Heart right ventricle (tissue), 16 donors: ENCODE measurements around the gene DHX40. TPM values are rescaled to one million over a fixed set of nuclear protein-coding genes. Genes with fewer than 3 reads are reported as not detected.
A peak's percentile ranks its signal among the peaks of the same experiment; 100 is the strongest.
"Not testable (repeated sequence)": the region's sequence is repeated elsewhere in the genome, so short reads cannot be mapped to it uniquely, and the experiment has no call there.

Experiments used
- ATAC-seq, 8 donors: fragments of 200-7000 bp; cut with Tn5 transposase; one replicate each; pipeline ENCODE4 v1.9.1; 2020; ENCODE audit warnings: mild to moderate bottlenecking in 8 of 8, moderate library complexity in 8 of 8, moderate number of reproducible peaks in 1 of 8
- DNase-seq, 2 donors: peaks; one replicate each; pipeline ENCODE4 v3.0.0-alpha.2; 2020
- H3K27ac ChIP-seq, 10 donors: fragments of 200-600 bp; sonication (generic) in 2 of 10; one replicate each; pipeline versions ENCODE4 v1.5.0 to v1.8.0; 2020 to 2022; ENCODE audit warnings: mild to moderate bottlenecking in 3 of 10
- H3K27me3 ChIP-seq, 7 donors: fragments of 200-600 bp; one replicate each; pipeline ENCODE4 v1.8.0; 2021 to 2022; ENCODE audit warnings: mild to moderate bottlenecking in 2 of 7
- H3K36me3 ChIP-seq, 9 donors: fragments of 200-600 bp; sonication (generic) in 1 of 9; one replicate each; pipeline versions ENCODE4 v1.5.0 to v1.8.0; 2020 to 2022; ENCODE audit warnings: mild to moderate bottlenecking in 2 of 9
- H3K4me1 ChIP-seq, 9 donors: fragments of 200-600 bp; sonication (generic) in 1 of 9; one replicate each; pipeline versions ENCODE4 v1.5.0 to v1.8.0; 2020 to 2022; ENCODE audit warnings: mild to moderate bottlenecking in 4 of 9
- H3K4me3 ChIP-seq, 10 donors: fragments of 200-600 bp; sonication (generic) in 2 of 10; one replicate each; pipeline versions ENCODE4 v1.5.0 to v1.8.0; 2020 to 2022; ENCODE audit warnings: mild to moderate bottlenecking in 7 of 10, moderate library complexity in 2 of 10
- H3K9me3 ChIP-seq, 11 donors: fragments of 200-600 bp in 10 of 11; sonication (generic) in 2 of 11; one replicate each; pipeline versions ENCODE4 v1.5.0 to v1.8.0; 2013 to 2022; ENCODE audit warnings: mild to moderate bottlenecking in 2 of 11, control low read depth in 1 of 11, moderate library complexity in 1 of 11
- WGBS, 2 donors: extraction: QIAGEN DNeasy Blood & Tissue Kit; methylation state at CpG; one replicate each; pipeline ENCODE4 v1.1.7; 2013; ENCODE audit warnings: inconsistent platforms in 1 of 2; 5-methylcytosine and 5-hydroxymethylcytosine counted together
- intact Hi-C, 10 donors: fragments of 100-400 bp; cut with DNase I; formaldehyde crosslinking; loops; one replicate each; pipeline versions ENCODE4 v1.11.1 to v1.14.2; 2022
- polyA plus RNA-seq, 2 donors: library from polyadenylated mRNA; stranded (reverse); fragments of 200-250 nt; gene quantifications; one replicate each; pipeline ENCODE4 v1.2.3, GENCODE V29; 2013
- total RNA-seq, 10 donors: library from RNA; stranded (reverse); fragmentation: NEBNext Ultra II Directional in 3 of 10; extraction: Animal tissue kit (Norgen Biotek cat#: 25700) in 3 of 10; gene quantifications; one replicate each; pipeline versions ENCODE4 v1.2.1 to v1.2.4, GENCODE V29; 2021 to 2023
- TF ChIP-seq, protein P1 (sequence below), 9 donors: fragments of 200-600 bp; sonication (generic) in 2 of 9; IDR thresholded peaks; one replicate each; pipeline versions ENCODE4 v1.5.0 to v1.8.0; 2021 to 2022; ENCODE audit warnings: antibody characterized with exemption in 9 of 9, mild to moderate bottlenecking in 5 of 9, moderate library complexity in 1 of 9
- donor health status: Arrhythmogenic right ventricular cardiomyopathy.
- donor health status: ischemic (EF 13 %, LVEDD 7.1; RV severe dilation, severe dysfunction).
- donor health status: healthy with polysubstance abuse.
- donor health status: DM: no; HTN: yes; CAD: no.
- donor health status: DM: no; HTN: no; CAD: no.
- donor health status: ischemic (EF 25% LVEDD 6.9; RV normal size, moderate dysfunction).
- donor health status: ischemic (EF 25% LVEDD 5.7; RV mildly dilated, moderate dysfunction).
- donor health status: healthy.
- donor health status: DM: yes; HTN: yes; CAD: no.
- donor health status: Ischemic cardiomyopathy.
- donor health status: ischemic (EF 35%, LVEDD 5.7; RV mildly dilated, moderate dysfunction).
- donor health status: nonischemic (EF 11% LVEDD 7.7; RV severe dilation, severe dysfunction).
- donor health status: DM: yes; HTN: yes; CAD: no.
- donor health status: PGD.
- donor health status: ischemic (EF 29% LVEDD 5.4; RV normal size, mild dysfunction).
- donor health status: nonischemic (EF 23%, LVEDD 6.1; RV moderate dilation, normal function).

DHX40 gene
- total and polyA plus RNA-seq, 12 donors = 6.9 to 22.9 (median 20.2) TPM

DNA sequence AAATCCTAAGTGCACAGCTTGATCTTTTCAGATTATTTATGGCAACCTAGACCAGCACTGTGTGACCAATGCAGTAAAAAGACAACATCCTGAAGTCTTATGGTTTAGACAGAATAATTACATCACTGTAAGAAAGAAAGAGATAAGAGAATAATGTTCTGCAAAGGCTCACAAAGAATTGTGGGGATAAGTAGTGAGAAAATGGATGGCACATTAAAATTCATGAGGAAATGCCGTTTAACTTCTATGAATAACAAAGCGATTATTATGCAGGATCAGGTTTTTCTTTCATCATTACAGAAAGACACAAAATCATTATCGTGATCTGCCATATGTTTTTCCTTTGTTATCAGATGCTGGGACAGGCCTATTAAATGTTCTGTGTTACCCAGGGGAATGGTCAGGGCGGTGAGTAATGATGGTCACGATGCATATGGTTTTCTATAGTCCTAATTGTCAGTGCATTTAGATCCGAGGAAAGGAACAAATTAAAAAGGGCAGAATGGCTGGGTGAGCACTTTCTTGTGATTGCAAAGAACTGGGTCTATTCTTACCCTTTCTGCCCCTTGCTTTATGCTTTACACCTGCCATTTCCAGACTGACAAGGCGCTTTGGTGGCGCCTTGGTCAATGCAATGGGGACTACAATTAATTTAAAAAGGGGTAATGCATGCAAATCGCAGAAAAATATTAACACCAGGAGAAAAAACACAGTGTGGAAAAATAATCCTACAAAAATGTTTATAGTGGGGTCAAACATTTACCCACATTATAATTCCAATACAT lies 18.1 kb upstream of the DHX40 start:
- no peak for ATAC-seq
- Histone ChIP-seq H3K4me3 (no peak overlapping the region), H3K27me3 (no peaks in the 10 kb centered on the region), H3K4me1 (peaks cover 0 to 12% (median 0%) of the 10 kb centered on the region in 9 donors), H3K9me3 (no peaks in the 10 kb centered on the region), H3K36me3 (no peaks in the 10 kb centered on the region), H3K27ac (no peak overlapping the region)
- intact Hi-C loops = no loop called here
- TF ChIP-seq, protein P1, sequence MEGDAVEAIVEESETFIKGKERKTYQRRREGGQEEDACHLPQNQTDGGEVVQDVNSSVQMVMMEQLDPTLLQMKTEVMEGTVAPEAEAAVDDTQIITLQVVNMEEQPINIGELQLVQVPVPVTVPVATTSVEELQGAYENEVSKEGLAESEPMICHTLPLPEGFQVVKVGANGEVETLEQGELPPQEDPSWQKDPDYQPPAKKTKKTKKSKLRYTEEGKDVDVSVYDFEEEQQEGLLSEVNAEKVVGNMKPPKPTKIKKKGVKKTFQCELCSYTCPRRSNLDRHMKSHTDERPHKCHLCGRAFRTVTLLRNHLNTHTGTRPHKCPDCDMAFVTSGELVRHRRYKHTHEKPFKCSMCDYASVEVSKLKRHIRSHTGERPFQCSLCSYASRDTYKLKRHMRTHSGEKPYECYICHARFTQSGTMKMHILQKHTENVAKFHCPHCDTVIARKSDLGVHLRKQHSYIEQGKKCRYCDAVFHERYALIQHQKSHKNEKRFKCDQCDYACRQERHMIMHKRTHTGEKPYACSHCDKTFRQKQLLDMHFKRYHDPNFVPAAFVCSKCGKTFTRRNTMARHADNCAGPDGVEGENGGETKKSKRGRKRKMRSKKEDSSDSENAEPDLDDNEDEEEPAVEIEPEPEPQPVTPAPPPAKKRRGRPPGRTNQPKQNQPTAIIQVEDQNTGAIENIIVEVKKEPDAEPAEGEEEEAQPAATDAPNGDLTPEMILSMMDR (IDR thresholded peaks at IDR 0.05) = no peak
- 67 to 70% methylated on average over 9 of the region's 9 CpGs for WGBS, 2 donors
- DNase-seq = no peak

DNA sequence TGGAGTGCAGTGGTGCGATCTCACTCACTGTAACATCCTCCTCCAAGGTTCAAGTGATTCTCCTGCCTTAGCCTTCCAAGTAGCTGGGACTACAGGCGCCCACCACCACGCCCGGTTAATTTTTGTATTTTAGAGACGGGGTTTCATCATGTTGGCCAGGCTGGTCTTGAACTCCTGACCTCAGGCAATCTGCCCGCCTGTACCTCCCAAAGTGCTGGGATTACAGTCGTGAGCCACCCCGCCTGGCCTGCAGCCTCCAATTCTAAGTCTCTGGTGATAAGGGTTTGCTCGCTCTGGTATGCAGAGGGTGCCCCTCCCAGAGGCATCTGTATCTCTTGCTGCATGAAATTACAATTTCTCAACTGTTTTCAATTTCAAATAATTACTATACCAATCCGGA lies 16.4 kb upstream of the DHX40 start:
- ATAC-seq, H3K9me3 ChIP-seq, DNase-seq, H3K4me3 ChIP-seq, intact Hi-C loops, H3K27ac ChIP-seq, H3K27me3 ChIP-seq, H3K4me1 ChIP-seq, H3K36me3 ChIP-seq: not testable (repeated sequence)
- WGBS, 2 donors = 75 to 80% methylated on average over 10 of the region's 10 CpGs

DNA sequence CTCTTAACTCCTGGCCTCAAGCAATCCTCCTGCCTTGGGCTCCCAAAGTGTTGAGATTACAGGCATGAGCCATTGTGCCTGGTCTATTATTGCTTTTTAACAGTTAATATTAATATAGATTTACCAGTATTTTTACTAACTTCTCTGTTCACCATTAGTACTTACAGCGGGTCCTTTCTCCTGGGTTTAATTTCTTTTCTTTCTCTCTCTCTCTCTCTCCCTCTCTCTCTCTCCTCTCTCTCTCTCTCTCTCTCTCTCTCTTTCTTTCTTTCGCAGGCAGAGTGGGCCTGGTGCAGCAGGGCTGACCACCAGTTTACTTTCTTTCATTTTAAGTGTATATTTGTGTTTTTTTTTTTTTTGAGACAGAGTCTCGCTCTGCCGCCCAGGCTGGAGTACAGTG lies 14.7 kb upstream of the DHX40 start:
- Histone ChIP-seq H3K4me1 (no peaks in the 10 kb centered on the region), H3K27me3 (no peaks in the 10 kb centered on the region), H3K4me3 (no peak overlapping the region), H3K27ac (no peak overlapping the region), H3K9me3 (no peaks in the 10 kb centered on the region), H3K36me3 (no peaks in the 10 kb centered on the region)
- DNase-seq = no peak
- ATAC-seq = no peak
- TF ChIP-seq, protein P1 (IDR thresholded peaks at IDR 0.05) = no peak
- WGBS, 2 donors = 94 to 95% methylated on average over 2 to 3 of the region's 4 CpGs
- intact Hi-C loops = no loop called here

DNA sequence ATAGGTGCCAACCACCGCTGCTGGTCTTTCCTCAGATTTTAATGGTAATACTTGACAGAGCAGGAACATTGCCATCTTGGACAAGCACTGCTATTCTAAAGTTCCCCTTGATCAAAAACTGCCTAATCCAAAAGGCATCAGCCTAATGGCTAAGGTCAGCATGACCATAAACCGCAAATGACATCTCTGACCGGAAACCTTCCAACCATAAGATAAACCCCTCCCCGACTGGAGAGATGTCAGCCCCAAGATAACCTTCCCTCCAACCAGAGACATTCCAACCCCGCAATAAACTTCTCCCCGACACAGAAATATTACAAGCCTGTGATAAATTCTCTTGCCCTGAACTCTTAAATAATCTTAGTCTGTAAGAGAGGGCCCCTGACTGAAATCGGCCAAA lies 7.4 kb upstream of the DHX40 start:
- intact Hi-C loops = loop anchor here in 1 of 10 donors (5.0 kb wide), 1 partner anchor 246 kb away; no protein-coding TSS in a partner anchor
- Histone ChIP-seq H3K4me1 (no peaks in the 10 kb centered on the region), H3K4me3 (no peak overlapping the region), H3K9me3 (no peaks in the 10 kb centered on the region), H3K36me3 (no peaks in the 10 kb centered on the region), H3K27me3 (no peaks in the 10 kb centered on the region), H3K27ac (no peak overlapping the region)
- no peak for ATAC-seq
- DNase-seq = no peak
- TF ChIP-seq, protein P1 (IDR thresholded peaks at IDR 0.05) = no peak
- 68 to 74% methylated on average over 7 of the region's 7 CpGs for WGBS, 2 donors

DNA sequence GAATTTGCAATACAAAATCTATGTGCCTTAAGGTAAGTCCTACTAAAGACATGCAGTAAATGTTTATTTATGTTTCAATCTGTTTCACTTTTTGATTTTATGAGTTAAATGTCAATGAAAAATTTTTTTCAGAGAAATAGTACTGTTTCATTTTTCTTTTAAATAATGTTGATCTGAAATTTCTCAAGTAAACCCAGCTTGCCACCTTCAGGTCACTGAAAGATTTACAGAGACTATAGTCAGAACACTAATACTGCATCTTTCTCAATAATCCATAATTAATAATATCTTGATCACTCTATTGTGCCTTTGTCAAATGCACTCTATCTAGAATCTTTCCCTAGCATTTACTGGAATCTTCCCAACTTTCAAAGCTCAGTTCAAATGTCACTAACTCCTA lies 6.5 kb upstream of the DHX40 start:
- no peak for ATAC-seq
- no peaks in the 10 kb centered on the region for H3K4me1 ChIP-seq
- intact Hi-C loops = loop anchor here in 1 of 10 donors (5.0 kb wide), 1 partner anchor 247 kb away; no protein-coding TSS in a partner anchor

More for the DNA sequence above, 6.5 kb upstream of the DHX40 start:
- Histone ChIP-seq H3K27me3 (no peaks in the 10 kb centered on the region), H3K4me3 (no peak overlapping the region), H3K36me3 (no peaks in the 10 kb centered on the region), H3K9me3 (no peaks in the 10 kb centered on the region), H3K27ac (no peak overlapping the region)
- no peak for DNase-seq
- TF ChIP-seq, protein P1 (IDR thresholded peaks at IDR 0.05) = peak in 6 of 9 donors; percentile 22 to 48 (median 28)
